ENCODE results near the gene DDIT4. TPM values are rescaled to one million over a fixed set of nuclear protein-coding genes. Genes with fewer than 3 reads are reported as not detected.

DDIT4 gene
- total RNA-seq, 1 donor from 2014 or later = 183 TPM

DNA sequence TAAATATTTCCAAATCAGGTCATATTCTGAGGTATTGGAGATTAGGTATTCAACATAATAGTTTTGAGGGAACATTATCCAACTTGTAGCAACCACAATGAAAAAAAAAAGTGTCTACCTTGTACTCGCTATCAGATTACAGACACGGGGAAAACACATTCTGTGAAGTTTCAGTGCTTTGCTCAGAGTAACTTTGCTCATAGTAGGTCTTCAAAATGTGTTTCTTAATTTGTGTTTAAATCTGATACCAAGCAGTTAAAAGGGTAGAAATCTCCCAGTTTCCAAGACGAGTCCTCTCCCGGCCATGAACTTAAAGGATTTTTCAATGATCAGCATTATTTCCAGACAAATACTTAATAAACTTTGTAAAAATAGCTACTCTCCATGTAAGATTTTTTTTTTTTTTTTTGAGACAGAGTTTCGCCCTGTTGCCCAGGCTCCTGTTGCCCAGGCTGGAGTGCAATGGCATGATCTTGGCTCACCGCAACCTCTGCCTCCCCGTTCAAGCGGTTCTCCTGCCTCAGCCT, 39.2 kb downstream of the DDIT4 start:
- no peak overlapping the region for H3K4me3 Mint-ChIP-seq
- no peak for DNase-seq (ENCODE audit: low spot score)
- intact Hi-C loops (cut with micrococcal nuclease) = no loop called here
- no peak overlapping the region for H3K27ac Mint-ChIP-seq
- peaks cover 54% of the 10 kb centered on the region for H3K4me1 Mint-ChIP-seq (ENCODE audit: low read depth)
- H3K27me3 Mint-ChIP-seq (ENCODE audit: insufficient read depth) = no peaks in the 10 kb centered on the region
- no peaks in the 10 kb centered on the region for H3K36me3 Mint-ChIP-seq (ENCODE audit: low read depth)
- no peaks in the 10 kb centered on the region for H3K9me3 Mint-ChIP-seq

DNA sequence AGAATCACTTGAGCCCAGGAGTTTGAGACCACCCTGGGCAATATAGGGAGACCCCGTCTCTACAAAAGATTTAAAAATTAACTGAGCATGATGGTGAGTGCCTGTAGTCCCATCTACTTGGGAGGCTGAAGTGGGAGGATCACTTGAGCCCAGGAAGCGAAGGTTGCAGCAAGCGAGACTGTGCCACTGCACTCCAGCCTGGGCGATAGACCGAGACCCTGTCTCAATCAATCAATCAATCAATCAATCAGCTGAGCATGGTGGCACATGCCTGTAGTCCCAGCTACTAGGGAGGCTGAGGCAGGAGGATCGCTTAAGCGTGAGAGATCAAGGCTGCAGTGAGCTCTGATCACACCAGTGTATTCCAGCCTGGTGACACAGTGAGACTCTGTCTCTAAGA, 40.5 kb downstream of the DDIT4 start:
- H3K27me3 Mint-ChIP-seq (ENCODE audit: insufficient read depth) = no peaks in the 10 kb centered on the region
- no peaks in the 10 kb centered on the region for H3K36me3 Mint-ChIP-seq (ENCODE audit: low read depth)
- DNase-seq (ENCODE audit: low spot score) = no peak
- no peak overlapping the region for H3K27ac Mint-ChIP-seq
- H3K9me3 Mint-ChIP-seq = no peaks in the 10 kb centered on the region
- intact Hi-C loops (cut with micrococcal nuclease) = no loop called here
- H3K4me1 Mint-ChIP-seq (ENCODE audit: low read depth) = peaks cover 55% of the 10 kb centered on the region
- H3K4me3 Mint-ChIP-seq = no peak overlapping the region

GRCh38 chr10:72315054-72315453, 41.3 kb downstream of the DDIT4 start:
- Mint-ChIP-seq H3K4me3 (no peak overlapping the region), H3K27ac (no peak overlapping the region), H3K4me1 (ENCODE audit: low read depth) (peaks cover 51% of the 10 kb centered on the region), H3K9me3 (no peaks in the 10 kb centered on the region), H3K36me3 (ENCODE audit: low read depth) (no peaks in the 10 kb centered on the region), H3K27me3 (ENCODE audit: insufficient read depth) (no peaks in the 10 kb centered on the region)
- intact Hi-C loops (cut with micrococcal nuclease) = no loop called here
- DNase-seq (ENCODE audit: low spot score) = no peak

GRCh38 chr10:72315611-72316385, 42.1 kb downstream of the DDIT4 start:
- DNase-seq (ENCODE audit: low spot score) = no peak
- Mint-ChIP-seq H3K4me1 (ENCODE audit: low read depth) (peaks cover 51% of the 10 kb centered on the region), H3K4me3 (no peak overlapping the region), H3K36me3 (ENCODE audit: low read depth) (no peaks in the 10 kb centered on the region), H3K27me3 (ENCODE audit: insufficient read depth) (no peaks in the 10 kb centered on the region), H3K27ac (peak overlapping the region; percentile 47), H3K9me3 (no peaks in the 10 kb centered on the region)
- intact Hi-C loops (cut with micrococcal nuclease) = no loop called here

DNA sequence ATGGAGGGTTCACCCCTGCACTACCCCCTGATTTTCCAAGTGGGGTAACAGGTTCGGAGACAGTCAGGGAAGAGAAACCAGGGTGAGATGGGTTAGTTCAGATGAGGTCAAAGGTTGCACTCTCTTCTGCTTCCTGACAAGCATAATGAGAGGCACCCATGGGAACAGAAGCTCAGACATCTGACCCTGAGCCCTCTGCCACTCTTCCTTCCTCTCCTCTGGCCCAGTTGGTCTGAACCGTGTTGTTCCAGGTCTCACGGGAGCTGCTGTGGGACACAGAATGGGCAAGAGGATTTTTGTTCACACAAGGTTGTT, 42.6 kb downstream of the DDIT4 start:
- H3K4me1 Mint-ChIP-seq (ENCODE audit: low read depth) = peaks cover 54% of the 10 kb centered on the region
- peak overlapping the region; percentile 47 for H3K27ac Mint-ChIP-seq
- H3K9me3 Mint-ChIP-seq = no peaks in the 10 kb centered on the region
- H3K27me3 Mint-ChIP-seq (ENCODE audit: insufficient read depth) = no peaks in the 10 kb centered on the region
- no peaks in the 10 kb centered on the region for H3K36me3 Mint-ChIP-seq (ENCODE audit: low read depth)
- no peak overlapping the region for H3K4me3 Mint-ChIP-seq
- intact Hi-C loops (cut with micrococcal nuclease) = no loop called here
- DNase-seq (ENCODE audit: low spot score) = no peak

DNA sequence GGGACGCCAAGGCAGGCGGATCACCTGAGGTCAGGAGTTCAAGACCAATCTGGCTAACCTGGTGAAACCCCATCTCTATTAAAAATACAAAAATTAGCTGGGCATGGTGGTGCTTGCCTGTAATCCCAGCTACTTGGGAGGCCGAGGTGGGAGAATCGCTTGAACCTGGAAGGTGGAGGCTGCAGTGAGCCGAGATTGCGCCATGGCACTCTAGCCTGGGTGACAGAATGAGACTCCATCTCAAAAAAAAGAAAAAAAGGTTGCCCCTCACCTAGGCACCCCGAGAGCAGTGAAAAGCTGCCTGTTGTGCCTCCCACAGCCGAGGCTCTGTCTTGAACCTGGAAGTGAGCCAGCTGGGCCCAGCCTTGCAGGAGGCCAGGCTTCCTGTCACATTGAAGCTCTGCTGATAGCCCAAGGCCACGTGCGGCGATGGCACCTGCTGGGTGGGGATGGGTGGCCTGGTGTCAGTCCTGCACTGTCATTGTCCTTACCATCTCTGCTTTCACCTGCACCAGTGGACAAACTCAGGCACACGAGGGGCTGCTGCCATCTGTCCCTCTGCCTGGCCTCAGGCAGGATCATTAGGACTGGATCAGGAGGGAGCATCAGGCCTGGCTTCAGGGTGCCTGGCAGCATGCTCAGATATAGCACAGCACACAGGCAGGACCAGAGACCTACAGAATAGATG, 43.2 kb downstream of the DDIT4 start:
- intact Hi-C loops (cut with micrococcal nuclease) = no loop called here
- DNase-seq (ENCODE audit: low spot score) = no peak
- H3K36me3 Mint-ChIP-seq (ENCODE audit: low read depth) = no peaks in the 10 kb centered on the region
- no peak overlapping the region for H3K4me3 Mint-ChIP-seq
- H3K27ac Mint-ChIP-seq = peak overlapping the region; percentile 82
- peaks cover 55% of the 10 kb centered on the region for H3K4me1 Mint-ChIP-seq (ENCODE audit: low read depth)
- H3K27me3 Mint-ChIP-seq (ENCODE audit: insufficient read depth) = no peaks in the 10 kb centered on the region
- no peaks in the 10 kb centered on the region for H3K9me3 Mint-ChIP-seq

DNA sequence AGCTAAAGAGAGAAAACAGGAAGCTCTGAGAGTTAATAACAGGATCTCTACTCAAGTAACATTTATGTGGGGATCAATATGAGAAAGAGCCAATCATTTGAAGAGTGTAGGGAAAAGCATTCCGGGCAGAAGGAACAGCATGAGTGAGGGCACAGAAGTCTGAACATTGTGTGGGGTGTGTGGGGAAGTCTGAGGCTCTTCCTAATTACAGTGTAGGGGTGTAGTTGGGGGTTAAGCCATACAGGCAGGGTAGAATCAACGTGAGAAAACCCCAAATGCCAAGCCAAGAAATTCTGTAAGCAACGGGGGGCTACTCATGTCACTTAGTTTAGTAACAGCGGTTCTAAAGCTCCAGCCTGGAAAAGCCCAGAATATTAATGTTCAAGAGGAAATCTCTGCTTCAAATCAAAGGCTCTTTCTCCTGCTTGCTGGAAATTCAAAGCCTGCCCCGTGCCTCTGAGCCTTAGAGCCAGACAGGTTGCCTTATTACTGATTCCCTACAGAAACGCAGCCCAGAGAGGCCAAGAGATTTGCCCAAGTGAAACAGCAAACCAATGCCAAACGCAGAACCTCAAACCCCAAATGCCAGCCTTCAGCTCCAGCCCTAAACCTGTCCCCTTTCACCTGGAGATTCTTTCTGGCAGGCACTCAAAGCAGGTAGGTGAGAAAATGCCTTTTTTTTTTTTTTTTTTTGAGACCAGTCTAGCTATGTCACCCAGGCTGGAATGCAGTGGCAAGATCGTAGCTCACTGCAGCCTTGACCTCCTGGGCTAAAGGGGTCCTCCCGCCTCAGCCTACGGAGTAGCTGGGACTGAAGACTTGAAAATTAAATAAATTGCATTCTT, 44.9 kb downstream of the DDIT4 start:
- no peak for DNase-seq (ENCODE audit: low spot score)
- peak overlapping the region; percentile 72 for H3K27ac Mint-ChIP-seq
- H3K4me3 Mint-ChIP-seq = peak overlapping the region; percentile 80
- intact Hi-C loops (cut with micrococcal nuclease) = no loop called here
- no peaks in the 10 kb centered on the region for H3K36me3 Mint-ChIP-seq (ENCODE audit: low read depth)
- H3K9me3 Mint-ChIP-seq = no peaks in the 10 kb centered on the region
- H3K27me3 Mint-ChIP-seq (ENCODE audit: insufficient read depth) = no peaks in the 10 kb centered on the region
- peaks cover 70% of the 10 kb centered on the region for H3K4me1 Mint-ChIP-seq (ENCODE audit: low read depth)

GRCh38 chr10:72319416-72320254, 45.9 kb downstream of the DDIT4 start:
- intact Hi-C loops (cut with micrococcal nuclease) = loop anchor here (1.0 kb wide), 6 partner anchors 9 to 58 kb away; no protein-coding TSS in a partner anchor
- peak; percentile 84 for DNase-seq (ENCODE audit: low spot score)
- peak overlapping the region; percentile 80 for H3K4me3 Mint-ChIP-seq
- H3K36me3 Mint-ChIP-seq (ENCODE audit: low read depth) = no peaks in the 10 kb centered on the region
- peaks cover 70% of the 10 kb centered on the region for H3K4me1 Mint-ChIP-seq (ENCODE audit: low read depth)
- H3K9me3 Mint-ChIP-seq = no peaks in the 10 kb centered on the region
- peak overlapping the region; percentile 98 for H3K27ac Mint-ChIP-seq
- H3K27me3 Mint-ChIP-seq (ENCODE audit: insufficient read depth) = no peaks in the 10 kb centered on the region

DNA sequence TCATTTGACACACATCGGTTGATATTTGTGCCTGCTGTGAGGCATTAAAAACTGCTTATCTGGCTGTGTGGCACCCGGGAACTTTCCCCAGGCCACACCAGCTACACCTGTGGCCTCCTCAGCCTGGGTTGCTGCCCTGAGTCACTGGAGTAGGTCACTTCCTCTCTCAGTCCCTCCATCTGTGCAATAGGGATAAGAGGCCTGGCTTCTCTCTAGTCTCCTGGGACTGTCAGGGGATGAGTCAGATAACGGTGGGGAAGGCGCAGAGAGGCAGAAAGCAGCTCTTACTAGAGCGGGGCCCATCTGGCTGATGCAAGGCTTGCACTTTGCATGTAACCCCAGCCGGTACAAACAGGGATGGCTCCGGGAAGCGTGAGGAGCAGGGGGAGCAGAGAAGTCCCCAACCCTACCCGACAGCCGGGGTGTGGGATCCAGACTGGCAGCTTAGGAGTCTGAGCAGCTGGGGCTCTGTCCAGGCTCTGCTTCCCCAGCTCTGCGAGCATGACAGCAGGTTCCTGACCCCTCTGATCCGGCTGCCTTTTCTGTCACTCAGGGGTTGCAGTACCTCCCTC, 47.0 kb downstream of the DDIT4 start:
- Mint-ChIP-seq H3K27ac (peak overlapping the region; percentile 98), H3K9me3 (no peaks in the 10 kb centered on the region), H3K27me3 (ENCODE audit: insufficient read depth) (no peaks in the 10 kb centered on the region), H3K4me1 (ENCODE audit: low read depth) (peaks cover 63% of the 10 kb centered on the region), H3K36me3 (ENCODE audit: low read depth) (no peaks in the 10 kb centered on the region), H3K4me3 (peak overlapping the region; percentile 83)
- no peak for DNase-seq (ENCODE audit: low spot score)
- intact Hi-C loops (cut with micrococcal nuclease) = loop anchor here (1.0 kb wide), 6 partner anchors 8 to 59 kb away; no protein-coding TSS in a partner anchor

DNA sequence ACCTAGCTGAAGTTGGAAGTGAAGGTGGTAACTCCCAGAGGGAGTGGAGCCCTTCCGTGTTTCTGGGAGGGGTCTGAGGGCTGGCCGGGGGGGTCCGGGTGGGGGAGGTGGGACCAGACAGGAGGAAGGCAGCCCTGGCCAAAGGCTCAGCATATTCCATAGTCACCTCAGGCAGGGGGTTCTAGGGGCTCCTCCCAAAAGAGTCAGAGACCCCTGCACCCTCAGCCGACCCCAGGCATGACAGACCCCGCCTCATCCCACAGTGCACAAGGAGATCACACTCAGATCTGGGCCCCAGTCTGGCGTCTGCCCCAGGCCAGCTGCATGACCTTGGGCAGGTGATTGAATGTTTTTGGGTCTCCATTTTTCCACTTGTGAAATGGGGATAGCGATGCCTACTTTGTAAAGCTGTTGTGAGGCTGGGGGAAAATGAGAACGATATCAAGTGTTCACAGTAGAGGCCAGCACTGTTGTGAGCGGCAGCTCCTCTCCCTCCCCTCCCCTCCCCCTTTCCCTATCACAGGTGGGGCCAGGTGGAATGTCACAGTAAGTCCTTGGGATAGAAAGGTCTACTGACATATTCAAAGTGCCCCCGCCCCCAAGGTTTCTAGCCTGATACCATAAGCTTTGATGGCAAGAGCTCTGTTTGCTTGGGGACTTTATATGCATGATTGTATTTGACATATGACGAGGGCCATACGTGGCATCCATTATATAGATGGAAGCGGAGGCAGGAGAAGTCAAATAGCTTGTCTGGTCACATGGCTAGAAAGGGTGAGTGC, 47.7 kb downstream of the DDIT4 start:
- H3K4me3 Mint-ChIP-seq = peak overlapping the region; percentile 72
- DNase-seq (ENCODE audit: low spot score) = no peak
- H3K27ac Mint-ChIP-seq = peak overlapping the region; percentile 98
- intact Hi-C loops (cut with micrococcal nuclease) = no loop called here
- no peaks in the 10 kb centered on the region for H3K9me3 Mint-ChIP-seq
- no peaks in the 10 kb centered on the region for H3K27me3 Mint-ChIP-seq (ENCODE audit: insufficient read depth)
- H3K36me3 Mint-ChIP-seq (ENCODE audit: low read depth) = peaks cover under 1% of the 10 kb centered on the region
- peaks cover 59% of the 10 kb centered on the region for H3K4me1 Mint-ChIP-seq (ENCODE audit: low read depth)

GRCh38 chr10:72322030-72322279, 48.2 kb downstream of the DDIT4 start:
- intact Hi-C loops (cut with micrococcal nuclease) = no loop called here
- Mint-ChIP-seq H3K27ac (peak overlapping the region; percentile 98), H3K9me3 (no peaks in the 10 kb centered on the region), H3K36me3 (ENCODE audit: low read depth) (peaks cover 6% of the 10 kb centered on the region), H3K4me1 (ENCODE audit: low read depth) (peaks cover 62% of the 10 kb centered on the region), H3K27me3 (ENCODE audit: insufficient read depth) (no peaks in the 10 kb centered on the region), H3K4me3 (peak overlapping the region; percentile 72)
- DNase-seq (ENCODE audit: low spot score) = no peak
